Smooth muscle cell (in vitro differentiated cells): ENCODE results near the gene SLC13A3. TPM values are rescaled to one million over a fixed set of nuclear protein-coding genes. Genes with fewer than 3 reads are reported as not detected.

Experiments used
- DNase-seq: peaks from one replicate; lab custom pipeline; 2025; ENCODE audit not compliant: unreplicated experiment; lab: John Stamatoyannopoulos, UW
- H2AFZ ChIP-seq: fragments of 200-600 bp; sonication (generic); 2 replicates; pipeline ENCODE4 v1.6.0; 2016; ENCODE audit warnings: antibody characterized with exemption, low read depth, mild to moderate bottlenecking
- H3F3A ChIP-seq: fragments of 200-600 bp; sonication (generic); 2 replicates; pipeline ENCODE4 v1.6.0; 2017; ENCODE audit warnings: antibody characterized with exemption, low read depth
- H3K27ac ChIP-seq: fragments of 200-600 bp; sonication (generic); 2 replicates; pipeline ENCODE4 v1.5.1; 2016; ENCODE audit warnings: low read depth, mild to moderate bottlenecking
- H3K27me3 ChIP-seq: fragments of 200-600 bp; sonication (generic); 2 replicates; pipeline ENCODE4 v1.6.1; 2016; ENCODE audit warnings: low read depth, mild to moderate bottlenecking
- H3K36me3 ChIP-seq: fragments of 200-600 bp; sonication (generic); 2 replicates; pipeline ENCODE4 v1.5.1; 2016; ENCODE audit warnings: low read depth
- H3K4me1 ChIP-seq: fragments of 200-600 bp; sonication (generic); 2 replicates; pipeline ENCODE4 v1.5.1; 2016; ENCODE audit warnings: low read depth
- H3K4me2 ChIP-seq: fragments of 200-600 bp; sonication (generic); 2 replicates; pipeline ENCODE4 v1.6.0; 2016; ENCODE audit warnings: mild to moderate bottlenecking
- H3K4me3 ChIP-seq: fragments of 200-600 bp; sonication (generic); 2 replicates; pipeline ENCODE4 v1.5.1; 2016; ENCODE audit warnings: mild to moderate bottlenecking
- H3K79me2 ChIP-seq: fragments of 200-600 bp; sonication (generic); 2 replicates; pipeline ENCODE4 v1.6.0; 2016; ENCODE audit warnings: low read depth, mild to moderate bottlenecking
- H3K9ac ChIP-seq: fragments of 200-600 bp; sonication (generic); 2 replicates; pipeline ENCODE4 v1.6.0; 2016; ENCODE audit warnings: low read depth
- H3K9me3 ChIP-seq: fragments of 200-600 bp; sonication (generic); replicated peaks from 2 replicates; pipeline ENCODE4 v1.5.1; 2016; ENCODE audit warnings: low read depth
- H4K20me1 ChIP-seq: fragments of 200-600 bp; sonication (generic); 2 replicates; pipeline ENCODE4 v1.6.0; 2016; ENCODE audit warnings: low read depth
- CTCF ChIP-seq: fragments of 200-600 bp; sonication (generic); IDR thresholded peaks from 2 replicates; pipeline ENCODE4 v1.5.1; 2017; ENCODE audit warnings: borderline replicate concordance, mild to moderate bottlenecking, antibody characterized with exemption; ENCODE audit not compliant: insufficient read depth, poor library complexity, severe bottlenecking
- WGBS: methylation state at CpG from one replicate; pipeline ENCODE4 v1.1.7; 2016; ENCODE audit warnings: low lambda C conversion rate; 5-methylcytosine and 5-hydroxymethylcytosine counted together
- polyA plus RNA-seq: library from polyadenylated mRNA; unstranded; fragments of >200 nt; fragmentation: Nextera tagmentation; extraction: Ambion mirVana; gene quantifications from 2 replicates; pipeline ENCODE4 v1.2.1, GENCODE V29; 2016
- total RNA-seq: library from RNA; depleted of rRNA; stranded (reverse); fragments of >200 nt; gene quantifications from 2 replicates; pipeline ENCODE4 v1.2.3, GENCODE V29; 2014

SLC13A3 gene
- total and polyA plus RNA-seq, 2 experiments from 2014 or later, result 6.4 to 7.7 TPM

- 85% methylated on average over 6 of the region's 6 CpGs for WGBS
- Histone ChIP-seq H3K79me2 (no peaks in the 10 kb centered on the region), H4K20me1 (no peaks in the 10 kb centered on the region), H3F3A (no peaks in the 10 kb centered on the region), H3K4me3 (no peak overlapping the region), H3K27ac (no peak overlapping the region), H3K4me2 (no peak overlapping the region), H3K36me3 (no peaks in the 10 kb centered on the region), H3K9ac (no peak overlapping the region), H3K27me3 (no peaks in the 10 kb centered on the region), H2AFZ (no peak overlapping the region), H3K4me1 (peaks cover 2% of the 10 kb centered on the region), H3K9me3 (no peaks in the 10 kb centered on the region)
- TF ChIP-seq CTCF, result no peak
- no peak for DNase-seq
Observed at GRCh38 chr20:46640044-46640443, 11.2 kb downstream of the SLC13A3 start.

- H3K9ac ChIP-seq, result no peak overlapping the region
- DNase-seq, result no peak
- H3K9me3 ChIP-seq, result no peaks in the 10 kb centered on the region
- H2AFZ ChIP-seq, result no peak overlapping the region
- H3K4me2 ChIP-seq, result no peak overlapping the region
- no peaks in the 10 kb centered on the region for H3K79me2 ChIP-seq
- TF ChIP-seq CTCF, result no peak
- no peak overlapping the region for H3K27ac ChIP-seq
- H4K20me1 ChIP-seq, result no peaks in the 10 kb centered on the region
- no peaks in the 10 kb centered on the region for H3K36me3 ChIP-seq
- no peaks in the 10 kb centered on the region for H3F3A ChIP-seq
- no peak overlapping the region for H3K4me3 ChIP-seq
- peaks cover 2% of the 10 kb centered on the region for H3K4me1 ChIP-seq
- WGBS, result 94% methylated on average over 3 of the region's 3 CpGs
- no peaks in the 10 kb centered on the region for H3K27me3 ChIP-seq
Observed at GRCh38 chr20:46639587-46639986, 11.7 kb downstream of the SLC13A3 start.

GRCh38 chr20:46638898-46639274 lies 12.4 kb downstream of the SLC13A3 start:
- Histone ChIP-seq H3K36me3 (no peaks in the 10 kb centered on the region), H3K9me3 (no peaks in the 10 kb centered on the region), H3K27me3 (no peaks in the 10 kb centered on the region), H3K27ac (no peak overlapping the region), H4K20me1 (no peaks in the 10 kb centered on the region), H3K4me2 (no peak overlapping the region), H2AFZ (no peak overlapping the region), H3F3A (no peaks in the 10 kb centered on the region), H3K4me1 (peaks cover 2% of the 10 kb centered on the region), H3K79me2 (no peaks in the 10 kb centered on the region), H3K9ac (no peak overlapping the region), H3K4me3 (no peak overlapping the region)
- no peak for TF ChIP-seq CTCF
- DNase-seq, result no peak
- 98% methylated on average over 4 of the region's 4 CpGs for WGBS

- Histone ChIP-seq H4K20me1 (no peaks in the 10 kb centered on the region), H2AFZ (no peak overlapping the region), H3K4me3 (no peak overlapping the region), H3F3A (no peaks in the 10 kb centered on the region), H3K27me3 (no peaks in the 10 kb centered on the region), H3K79me2 (no peaks in the 10 kb centered on the region), H3K9ac (no peak overlapping the region), H3K36me3 (no peaks in the 10 kb centered on the region), H3K27ac (no peak overlapping the region), H3K4me1 (peaks cover 2% of the 10 kb centered on the region), H3K9me3 (no peaks in the 10 kb centered on the region), H3K4me2 (peak overlapping the region; percentile 17)
- no peak for TF ChIP-seq CTCF
- WGBS, result 66% methylated on average over 18 of the region's 18 CpGs
- DNase-seq, result no peak
Observed at GRCh38 chr20:46638134-46638897, 12.9 kb downstream of the SLC13A3 start.
